Endothelial cell of umbilical vein (primary cell): ENCODE results near the gene EPHX1. TPM values are rescaled to one million over a fixed set of nuclear protein-coding genes. Genes with fewer than 3 reads are reported as not detected.
"Not testable (repeated sequence)": the region's sequence is repeated elsewhere in the genome, so short reads cannot be mapped to it uniquely, and the experiment has no call there.

Source experiments
- BruUV-seq: library from RNA; stranded (reverse); fragments of 400-500 nt; replicated peaks from 2 replicates; lab custom pipeline; 2021; lab: Mats Ljungman, UMichigan
- CTCF ChIA-PET: fragments of 300-600, 350-600 bp; sonication (Branson Sonifier 250); formaldehyde crosslinking; loops from one replicate; lab custom pipeline; 2021; ENCODE audit warnings: antibody characterized with exemption, inconsistent platforms; lab: Charles Lee
- POLR2A ChIA-PET: fragments of 300-600, 350-600 bp; sonication (Branson Sonifier 250); formaldehyde crosslinking; loops from one replicate; lab custom pipeline; 2021; ENCODE audit warnings: antibody characterized with exemption, inconsistent platforms; lab: Charles Lee
- DNase-seq: peaks from one replicate; pipeline ENCODE4 v3.0.0-alpha.2; 2011; ENCODE audit warnings: low read depth, low spot score
- FAIRE-seq: peaks from 2 replicates; lab custom pipeline; 2011; peaks lifted over from hg19 to GRCh38; lab: Jason Lieb, UNC
- H2AFZ ChIP-seq: 2 replicates; pipeline ENCODE4 v1.6.0; 2012; ENCODE audit warnings: low read depth, low read length, control low read depth, inconsistent platforms
- H3K27ac ChIP-seq: 2 replicates; pipeline ENCODE4 v1.5.1; 2011; ENCODE audit warnings: low read depth, mild to moderate bottlenecking, control low read depth, low read length, moderate library complexity; ENCODE audit not compliant: insufficient read depth
- H3K27me3 ChIP-seq, 2 experiments: 2 replicates each; pipeline versions ENCODE4 v1.6.0 to v1.6.1; 2011; ENCODE audit warnings: low read length in 2 of 2, mixed read lengths in 1 of 2; ENCODE audit not compliant: control insufficient read depth in 2 of 2, insufficient read depth in 2 of 2
- H3K36me3 ChIP-seq, 2 experiments: 2 replicates in 1 of 2; 3 replicates in 1 of 2; pipeline ENCODE4 v1.5.1; 2011; ENCODE audit warnings: low read length in 2 of 2, mild to moderate bottlenecking in 1 of 2, moderate library complexity in 1 of 2; ENCODE audit not compliant: control insufficient read depth in 2 of 2, insufficient read depth in 2 of 2; ENCODE audit errors: extremely low read depth in 1 of 2
- H3K4me1 ChIP-seq: 3 replicates; pipeline ENCODE4 v1.5.1; 2011; ENCODE audit warnings: mild to moderate bottlenecking, low read length; ENCODE audit not compliant: control insufficient read depth, insufficient read depth; ENCODE audit errors: extremely low read depth
- H3K4me2 ChIP-seq: 2 replicates; pipeline ENCODE4 v1.6.1; 2011; ENCODE audit warnings: low read length, control low read depth, mixed read lengths; ENCODE audit not compliant: insufficient read depth
- H3K4me3 ChIP-seq, 3 experiments: fragments of 200-600 bp in 1 of 3; sonication (generic), shearing (Covaris generic) in 1 of 3; replicated peaks in 1 of 3; 2 replicates each; pipeline ENCODE4 v1.5.1; 2011 to 2016; ENCODE audit warnings: control low read depth in 3 of 3, low read length in 3 of 3, mild to moderate bottlenecking in 2 of 3, inconsistent platforms in 1 of 3, low read depth in 1 of 3, moderate library complexity in 1 of 3; ENCODE audit not compliant: insufficient read depth in 1 of 3
- H3K79me2 ChIP-seq: 2 replicates; pipeline ENCODE4 v1.6.0; 2012; ENCODE audit warnings: low read length, inconsistent platforms; ENCODE audit not compliant: control insufficient read depth, insufficient read depth
- H3K9ac ChIP-seq: replicated peaks from 2 replicates; pipeline ENCODE3; 2011; ENCODE audit warnings: low read length, control low read depth; ENCODE audit not compliant: insufficient read depth; ENCODE audit errors: extremely low read depth
- H3K9me1 ChIP-seq: replicated peaks from 3 replicates; pipeline ENCODE4 v1.6.0; 2011; ENCODE audit warnings: mild to moderate bottlenecking, low read length; ENCODE audit not compliant: control insufficient read depth, insufficient read depth; ENCODE audit errors: extremely low read depth
- H3K9me3 ChIP-seq: replicated peaks from 2 replicates; pipeline ENCODE4 v1.5.1; 2012; ENCODE audit warnings: low read length, inconsistent platforms; ENCODE audit not compliant: control insufficient read depth, insufficient read depth
- H4K20me1 ChIP-seq: replicated peaks from 2 replicates; pipeline ENCODE3; 2011; ENCODE audit warnings: mild to moderate bottlenecking, low read length; ENCODE audit not compliant: control insufficient read depth, insufficient read depth; ENCODE audit errors: extremely low read depth
- CTCF ChIP-seq, 2 donors: IDR thresholded peaks; 1 replicate in 1 of 2; 2 replicates in 1 of 2; pipeline ENCODE4 v1.5.1; 2011; ENCODE audit warnings: low read length in 2 of 2, mild to moderate bottlenecking in 2 of 2, moderate library complexity in 2 of 2, control low read depth in 1 of 2, inconsistent platforms in 1 of 2, low read depth in 1 of 2; ENCODE audit not compliant: insufficient read depth in 1 of 2; ENCODE audit errors: extremely low read depth in 1 of 2
- EZH2 ChIP-seq: IDR thresholded peaks from 2 replicates; pipeline ENCODE4 v1.6.1; 2012; ENCODE audit warnings: borderline replicate concordance, low read depth, mild to moderate bottlenecking, moderate library complexity, low read length, inconsistent platforms; ENCODE audit not compliant: severe bottlenecking
- FOS ChIP-seq: IDR thresholded peaks from 2 replicates; pipeline ENCODE4 v1.6.1; 2011; ENCODE audit warnings: mild to moderate bottlenecking, low read length, moderate library complexity, borderline replicate concordance; ENCODE audit not compliant: insufficient read depth
- GATA2 ChIP-seq: IDR thresholded peaks from 2 replicates; pipeline ENCODE4 v1.7.0; 2011; ENCODE audit warnings: low read depth, mild to moderate bottlenecking, moderate library complexity, mixed read lengths, low read length; ENCODE audit not compliant: insufficient read length, insufficient read depth
- JUN ChIP-seq: IDR thresholded peaks from 2 replicates; pipeline ENCODE4 v1.6.1; 2011; ENCODE audit warnings: borderline replicate concordance, low read depth; ENCODE audit not compliant: insufficient read length, insufficient read depth
- MAX ChIP-seq: IDR thresholded peaks from 2 replicates; pipeline ENCODE4 v1.6.1; 2011; ENCODE audit not compliant: insufficient read depth, insufficient read length
- MYC ChIP-seq: IDR thresholded peaks from one replicate; pipeline ENCODE4 v1.6.1; 2011; ENCODE audit warnings: mild to moderate bottlenecking, low read depth, low read length
- POLR2A ChIP-seq: IDR thresholded peaks from 2 replicates; pipeline ENCODE4 v1.6.1; 2012; ENCODE audit warnings: low read depth, mild to moderate bottlenecking, control low read depth, low read length
- POLR2AphosphoS5 ChIP-seq: IDR thresholded peaks from 2 replicates; pipeline ENCODE4 v1.6.1; 2012; ENCODE audit warnings: low read depth, mild to moderate bottlenecking, control low read depth, low read length, moderate library complexity; ENCODE audit not compliant: insufficient read depth
- dilution Hi-C: fragments of 300-500 bp; cut with MboI; formaldehyde crosslinking; loops from one replicate; pipeline ENCODE4 v1.15.0; 2019; ENCODE audit warnings: low sequenced_read_pairs; ENCODE audit not compliant: extremely low pct_ligation_motif_present
- intact Hi-C: fragments of 100-400 bp; cut with micrococcal nuclease; formaldehyde crosslinking; loops from one replicate; pipeline ENCODE4 v1.10.0; 2022
- polyA plus RNA-seq, 4 experiments: library from polyadenylated mRNA; depleted of rRNA in 3 of 4; stranded (reverse) in 3 of 4; unstranded in 1 of 4; fragments of >200 nt; gene quantifications; 2 replicates each; pipeline versions ENCODE4 v1.2.1 to v1.2.3, GENCODE V29; 2011 to 2012; ENCODE audit warnings: missing spikeins in 1 of 4
- total RNA-seq: library from RNA; stranded (reverse); gene quantifications from 2 replicates; pipeline ENCODE4 v1.2.3, GENCODE V29; 2021

The EPHX1 gene
- total and polyA plus RNA-seq, 2 donors (not counting 3 experiments of a cell fraction or from before 2014, with no cell fraction given), result 23.7 to 25.2 TPM

- Histone ChIP-seq H3K4me1 (no peaks in the 10 kb centered on the region), H3K9me3 (no peaks in the 10 kb centered on the region), H3K27me3 (no peaks in the 10 kb centered on the region), H4K20me1 (no peaks in the 10 kb centered on the region), H3K79me2 (peaks cover 5% of the 10 kb centered on the region), H3K36me3 (peaks cover 7 to 8% of the 10 kb centered on the region in 2 experiments), H3K9ac (no peak overlapping the region), H2AFZ (no peak overlapping the region), H3K9me1 (no peaks in the 10 kb centered on the region), H3K27ac (no peak overlapping the region), H3K4me2 (no peak overlapping the region), H3K4me3 (no peak overlapping the region)
- DNase-seq (no peak), FAIRE-seq (no peak)
- CTCF ChIA-PET, result no interaction called here
- POLR2A ChIA-PET, result no interaction called here
- no TSS peak for BruUV-seq
- no peak for TF ChIP-seq MAX
- no peak for TF ChIP-seq JUN
- TF ChIP-seq POLR2A, result no peak
- TF ChIP-seq FOS, result no peak
- TF ChIP-seq MYC, result no peak
- TF ChIP-seq EZH2, result no peak
- no peak for TF ChIP-seq CTCF (IDR thresholded peaks at IDR 0.05; ENCODE audit: extremely low read depth in 1 of 2, insufficient read depth in 1 of 2, low read depth in 1 of 2, low read length in 2 of 2)
- TF ChIP-seq GATA2, result no peak
- no peak for TF ChIP-seq POLR2AphosphoS5
- dilution Hi-C loops, result no loop called here
- intact Hi-C loops, result no loop called here
Measured at GRCh38 chr1:225794954-225795353, 15.0 kb upstream of the EPHX1 start.

GRCh38 chr1:225796097-225796496 is 13.8 kb upstream of the EPHX1 start:
- DNase-seq, H3K4me2 ChIP-seq, H3K4me3 ChIP-seq, H3K27ac ChIP-seq, H3K4me1 ChIP-seq, BruUV-seq, CTCF ChIA-PET, intact Hi-C loops, H2AFZ ChIP-seq, H3K79me2 ChIP-seq, H3K27me3 ChIP-seq, H4K20me1 ChIP-seq, FAIRE-seq, dilution Hi-C loops, H3K9ac ChIP-seq, H3K9me1 ChIP-seq, H3K9me3 ChIP-seq, POLR2A ChIA-PET, H3K36me3 ChIP-seq: not testable (repeated sequence)

- H2AFZ ChIP-seq, FAIRE-seq, H3K36me3 ChIP-seq, H3K9me3 ChIP-seq, H3K9me1 ChIP-seq, DNase-seq, H3K9ac ChIP-seq, H3K4me1 ChIP-seq, dilution Hi-C loops, BruUV-seq, H3K79me2 ChIP-seq, H4K20me1 ChIP-seq, intact Hi-C loops, H3K4me2 ChIP-seq, H3K4me3 ChIP-seq, H3K27me3 ChIP-seq, H3K27ac ChIP-seq, POLR2A ChIA-PET: not testable (repeated sequence)
- CTCF ChIA-PET, result interaction anchor here (0.6 to 2.7 kb wide), 6 partner anchors 9 to 160 kb away, joined by 3 to 9 read pairs (median 3); partner anchors contain the start of genes EPHX1 and SRP9
Measured at GRCh38 chr1:225801146-225801545, 8.8 kb upstream of the EPHX1 start.
